Measurements from ENCODE around the gene PRMT5.

PRMT5 gene

GRCh38 chr14:22935156-22935555 is 6.0 kb upstream of the PRMT5 start:
- no peak for DNase-seq
- H3K27me3 ChIP-seq = no peaks in the 10 kb centered on the region
- H3K9me3 ChIP-seq = no peaks in the 10 kb centered on the region
- no peaks in the 10 kb centered on the region for H3K4me1 ChIP-seq
- H3K36me3 ChIP-seq = no peaks in the 10 kb centered on the region
- no peak overlapping the region for H3K4me3 ChIP-seq (ENCODE audit: low read depth, low read length)
- no peak for TF ChIP-seq CTCF (IDR thresholded peaks at IDR 0.05; ENCODE audit: low read depth, low read length)

GRCh38 chr14:22932146-22932545 is 3.0 kb upstream of the PRMT5 start:
- H3K27me3 ChIP-seq = no peaks in the 10 kb centered on the region
- no peaks in the 10 kb centered on the region; the same call in 1 of the 2 replicates for H3K4me1 ChIP-seq
- DNase-seq = no peak
- peaks cover 3% of the 10 kb centered on the region; the same call in 1 of the 2 replicates for H3K36me3 ChIP-seq
- no peak overlapping the region for H3K4me3 ChIP-seq (ENCODE audit: low read depth, low read length)
- H3K9me3 ChIP-seq = no peaks in the 10 kb centered on the region
- TF ChIP-seq CTCF (IDR thresholded peaks at IDR 0.05; ENCODE audit: low read depth, low read length) = no peak

GRCh38 chr14:22929961-22930364 is 787 bp upstream of the PRMT5 start:
- no peak for TF ChIP-seq CTCF (IDR thresholded peaks at IDR 0.05; ENCODE audit: low read depth, low read length)
- H3K27me3 ChIP-seq = no peaks in the 10 kb centered on the region
- no peaks in the 10 kb centered on the region for H3K9me3 ChIP-seq
- no peak for DNase-seq
- peaks cover 16% of the 10 kb centered on the region; the same call in 1 of the 2 replicates for H3K36me3 ChIP-seq
- peak overlapping the region; percentile 72 for H3K4me3 ChIP-seq (ENCODE audit: low read depth, low read length)
- no peaks in the 10 kb centered on the region; the same call in 1 of the 2 replicates for H3K4me1 ChIP-seq

GRCh38 chr14:22928237-22929103 is 706 bp downstream of the PRMT5 start:
- no peak for DNase-seq
- H3K36me3 ChIP-seq = peaks cover 30% of the 10 kb centered on the region

GRCh38 chr14:22926316-22926715 is 2.9 kb downstream of the PRMT5 start:
- Histone ChIP-seq H3K4me1 (no peaks in the 10 kb centered on the region; the same call in 1 of the 2 replicates), H3K27me3 (no peaks in the 10 kb centered on the region), H3K36me3 (peaks cover 47% of the 10 kb centered on the region), H3K4me3 (ENCODE audit: low read depth, low read length) (no peak overlapping the region), H3K9me3 (no peaks in the 10 kb centered on the region)
- DNase-seq = no peak
- TF ChIP-seq CTCF (IDR thresholded peaks at IDR 0.05; ENCODE audit: low read depth, low read length) = no peak

More at GRCh38 chr14:22928237-22929103, 706 bp downstream of the PRMT5 start:
- no peak for TF ChIP-seq CTCF (IDR thresholded peaks at IDR 0.05; ENCODE audit: low read depth, low read length)
- Histone ChIP-seq H3K27me3 (no peaks in the 10 kb centered on the region), H3K4me1 (no peaks in the 10 kb centered on the region; the same call in 1 of the 2 replicates), H3K4me3 (ENCODE audit: low read depth, low read length) (peak overlapping the region; percentile 99), H3K9me3 (no peaks in the 10 kb centered on the region)

GRCh38 chr14:22925513-22925912 is 3.7 kb downstream of the PRMT5 start:
- TF ChIP-seq CTCF (IDR thresholded peaks at IDR 0.05; ENCODE audit: low read depth, low read length) = no peak
- Histone ChIP-seq H3K9me3 (no peaks in the 10 kb centered on the region), H3K4me3 (ENCODE audit: low read depth, low read length) (no peak overlapping the region), H3K27me3 (no peaks in the 10 kb centered on the region), H3K4me1 (no peaks in the 10 kb centered on the region; the same call in 1 of the 2 replicates), H3K36me3 (peaks cover 55% of the 10 kb centered on the region)
- no peak for DNase-seq

Data from BE2C (cell line).